ENCODE measurements around the gene CAMTA1. TPM values are rescaled to one million over a fixed set of nuclear protein-coding genes. Genes with fewer than 3 reads are reported as not detected.

CAMTA1 gene
- total and polyA plus RNA-seq, 4 donors = 90.5 to 236 (median 195) TPM

DNA sequence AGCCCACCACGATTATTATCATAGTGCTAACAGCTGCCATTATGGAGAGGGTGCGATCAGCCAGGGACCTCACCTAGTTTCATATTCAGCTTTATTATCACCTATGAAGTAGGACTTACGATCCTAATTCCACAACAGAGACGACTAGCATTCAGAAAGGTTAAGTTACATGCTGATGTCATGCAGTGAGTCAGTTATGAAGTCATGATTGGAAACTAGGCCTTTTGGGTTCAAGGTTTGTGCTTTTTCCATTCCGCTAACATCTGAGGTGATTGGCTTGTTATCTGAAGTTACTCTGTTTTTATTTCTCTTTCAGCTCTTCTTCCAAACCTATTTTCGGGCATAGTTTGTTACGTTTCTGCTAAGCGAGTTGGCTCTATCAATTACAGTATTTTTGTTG, 251.1 kb downstream of the CAMTA1 start:
- H3K4me1 ChIP-seq (ENCODE audit: control insufficient read depth, insufficient read depth, low read length) = peaks cover 17% of the 10 kb centered on the region
- DNase-seq (ENCODE audit: low read depth in 4 of 6, low spot score in 6 of 6) = no peak
- H3K4me3 ChIP-seq (ENCODE audit: low read depth, low read length) = no peak overlapping the region
- H3K36me3 ChIP-seq (ENCODE audit: control insufficient read depth, insufficient read depth, low read length) = no peaks in the 10 kb centered on the region
- H3K9me3 ChIP-seq (ENCODE audit: control insufficient read depth, insufficient read depth, low read length) = peaks cover 5% of the 10 kb centered on the region
- H3K27me3 ChIP-seq (ENCODE audit: control insufficient read depth, insufficient read depth, low read length) = no peaks in the 10 kb centered on the region
- WGBS (ENCODE audit: insufficient coverage) = 79% methylated on average over 4 of the region's 8 CpGs
- H3K27ac ChIP-seq (ENCODE audit: low read depth, low read length) = no peak overlapping the region

DNA sequence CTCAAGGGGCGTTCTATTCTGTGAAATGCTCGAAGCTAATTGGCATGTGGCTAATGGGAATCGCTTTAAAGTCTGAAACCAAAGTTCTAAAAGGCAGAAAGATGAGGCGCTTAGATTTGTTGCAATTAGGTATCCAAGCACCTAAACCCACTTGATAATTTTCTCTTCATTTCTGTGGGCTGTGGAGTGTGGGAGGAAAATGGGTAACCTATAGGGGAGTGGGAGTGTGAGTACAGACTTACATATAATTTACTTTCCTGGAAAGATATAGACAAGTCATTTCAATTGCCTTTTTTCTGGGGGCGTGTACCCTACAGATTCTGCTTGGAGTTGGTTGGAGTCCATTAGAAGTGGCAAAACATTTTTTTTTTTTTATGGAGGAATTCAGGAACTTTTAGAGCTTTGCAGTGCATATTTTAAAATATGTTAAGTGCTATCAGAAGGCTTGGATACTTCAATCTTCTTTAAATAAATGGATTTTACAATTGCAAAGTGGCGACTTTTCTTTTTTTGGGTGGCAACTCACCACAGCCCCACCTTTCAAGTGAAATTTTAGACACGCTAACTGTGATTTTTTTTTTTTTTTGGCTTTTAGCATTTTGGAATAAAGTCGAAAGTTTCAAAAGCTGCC, 254.5 kb downstream of the CAMTA1 start:
- 70% methylated on average over 2 of the region's 8 CpGs for WGBS (ENCODE audit: insufficient coverage)
- H3K4me3 ChIP-seq (ENCODE audit: low read depth, low read length) = no peak overlapping the region
- H3K27ac ChIP-seq (ENCODE audit: low read depth, low read length) = no peak overlapping the region
- no peaks in the 10 kb centered on the region for H3K36me3 ChIP-seq (ENCODE audit: control insufficient read depth, insufficient read depth, low read length)
- peak in 1 of 6 donors; percentile 45 for DNase-seq (ENCODE audit: low read depth in 4 of 6, low spot score in 6 of 6)
- H3K27me3 ChIP-seq (ENCODE audit: control insufficient read depth, insufficient read depth, low read length) = no peaks in the 10 kb centered on the region
- no peaks in the 10 kb centered on the region for H3K9me3 ChIP-seq (ENCODE audit: control insufficient read depth, insufficient read depth, low read length)
- peaks cover 42% of the 10 kb centered on the region for H3K4me1 ChIP-seq (ENCODE audit: control insufficient read depth, insufficient read depth, low read length)

DNA sequence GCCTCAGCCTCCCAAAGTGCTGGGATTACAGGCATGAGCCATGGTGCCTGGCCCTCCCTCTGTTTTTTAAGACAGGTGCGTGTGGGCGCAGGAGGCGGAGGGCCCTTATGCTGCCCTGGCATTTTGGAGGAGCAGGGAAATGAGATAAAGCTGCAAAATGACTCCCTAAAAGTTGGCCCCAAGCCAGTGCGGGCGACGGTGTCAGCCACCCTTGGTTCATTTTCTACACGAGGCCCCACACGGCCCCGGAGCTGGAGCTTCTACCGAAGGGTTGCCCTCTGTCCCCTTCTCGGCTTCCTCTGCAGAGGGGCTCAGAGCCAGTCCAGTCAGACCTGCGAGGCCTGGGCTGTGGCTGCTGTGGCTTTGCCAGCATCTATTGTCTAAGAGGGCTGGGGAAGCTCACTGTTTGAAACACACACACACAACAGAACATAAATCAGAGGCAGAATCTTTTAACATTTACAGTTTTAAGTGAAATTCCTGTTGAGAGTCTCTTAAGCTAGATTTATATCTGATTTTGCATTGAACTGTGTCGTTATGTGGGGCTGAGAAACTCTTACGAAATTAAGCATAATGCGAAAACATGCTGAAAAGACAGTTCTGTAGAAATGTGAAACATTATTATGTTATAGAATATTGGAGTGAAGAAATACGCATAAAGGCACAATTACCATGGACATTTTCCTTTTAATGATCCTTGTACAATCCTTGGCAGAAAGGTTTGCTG, 255.9 kb downstream of the CAMTA1 start:
- Histone ChIP-seq H3K4me3 (ENCODE audit: low read depth, low read length) (no peak overlapping the region), H3K27me3 (ENCODE audit: control insufficient read depth, insufficient read depth, low read length) (no peaks in the 10 kb centered on the region), H3K27ac (ENCODE audit: low read depth, low read length) (no peak overlapping the region), H3K9me3 (ENCODE audit: control insufficient read depth, insufficient read depth, low read length) (no peaks in the 10 kb centered on the region), H3K4me1 (ENCODE audit: control insufficient read depth, insufficient read depth, low read length) (peaks cover 43% of the 10 kb centered on the region), H3K36me3 (ENCODE audit: control insufficient read depth, insufficient read depth, low read length) (no peaks in the 10 kb centered on the region)
- 56% methylated on average over 14 of the region's 16 CpGs for WGBS (ENCODE audit: insufficient coverage)
- peak in 1 of 6 donors; percentile 81 for DNase-seq (ENCODE audit: low read depth in 4 of 6, low spot score in 6 of 6)

DNA sequence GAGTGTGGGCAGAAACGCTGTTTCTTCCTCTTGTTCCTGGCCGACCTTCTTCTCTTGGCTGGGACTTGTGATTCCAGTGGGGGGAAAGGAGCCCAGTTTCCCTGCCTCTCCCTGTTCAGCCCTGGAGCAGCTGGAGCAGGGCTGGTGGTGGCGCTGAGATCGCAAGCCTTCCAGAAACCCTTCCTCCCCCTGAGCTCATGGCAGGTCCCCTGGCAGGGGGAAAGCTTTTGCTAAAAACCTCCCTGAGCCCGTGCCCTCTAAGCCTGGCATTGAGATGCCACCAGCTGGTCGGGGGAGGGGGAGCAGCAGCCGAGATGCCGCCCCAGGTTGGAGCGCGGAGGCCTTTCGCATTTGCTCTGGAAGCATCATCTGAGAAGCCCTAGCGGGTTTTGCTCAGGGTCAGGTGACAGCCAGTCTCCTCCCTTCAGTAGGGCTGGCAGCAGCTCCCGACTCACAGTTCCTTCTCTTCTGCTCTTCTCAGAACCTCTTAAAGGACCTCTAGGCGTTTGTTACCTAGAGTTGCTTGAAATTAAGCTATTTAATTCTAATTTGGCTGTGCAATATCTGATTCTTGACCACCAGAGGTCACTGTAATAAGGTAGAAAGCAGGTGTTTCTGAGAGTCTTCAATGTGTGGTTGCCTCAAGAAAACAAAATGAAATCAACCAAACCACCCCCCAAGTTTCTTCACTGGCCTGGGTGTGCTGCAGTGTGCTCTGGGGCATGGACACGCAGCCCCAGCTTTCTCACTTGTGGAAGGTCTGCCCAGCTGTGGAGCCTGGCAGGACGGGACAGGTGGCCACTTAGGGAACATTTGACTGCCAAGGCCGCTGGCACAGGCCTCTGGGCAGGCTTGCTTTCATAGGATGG, 257.3 kb downstream of the CAMTA1 start:
- peak overlapping the region; percentile 70 for H3K27ac ChIP-seq (ENCODE audit: low read depth, low read length)
- no peak overlapping the region for H3K4me3 ChIP-seq (ENCODE audit: low read depth, low read length)
- H3K36me3 ChIP-seq (ENCODE audit: control insufficient read depth, insufficient read depth, low read length) = no peaks in the 10 kb centered on the region
- H3K27me3 ChIP-seq (ENCODE audit: control insufficient read depth, insufficient read depth, low read length) = no peaks in the 10 kb centered on the region
- peaks cover 40% of the 10 kb centered on the region for H3K4me1 ChIP-seq (ENCODE audit: control insufficient read depth, insufficient read depth, low read length)
- 37% methylated on average over 10 of the region's 17 CpGs for WGBS (ENCODE audit: insufficient coverage)
- no peaks in the 10 kb centered on the region for H3K9me3 ChIP-seq (ENCODE audit: control insufficient read depth, insufficient read depth, low read length)
- DNase-seq (ENCODE audit: low read depth in 4 of 6, low spot score in 6 of 6) = peak in 2 of 6 donors; percentile 78 to 92

DNA sequence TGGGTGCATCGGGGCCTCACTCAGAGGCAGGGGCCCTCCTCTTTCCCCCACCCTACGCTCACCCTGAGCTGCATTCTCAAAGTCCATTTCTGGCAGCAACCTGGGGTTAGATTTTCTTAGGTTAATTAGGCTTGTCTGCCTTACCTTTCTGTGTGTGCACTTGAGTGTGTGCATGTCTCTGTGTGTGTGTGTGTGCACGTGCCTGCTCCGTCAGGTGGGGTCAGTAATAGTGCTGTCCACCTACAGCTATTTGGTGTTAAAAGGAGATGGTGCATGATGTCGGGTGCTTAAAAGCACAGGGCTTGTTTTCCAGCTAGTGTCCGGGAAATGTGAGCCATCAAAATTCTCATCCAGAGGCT, 257.9 kb downstream of the CAMTA1 start:
- no peaks in the 10 kb centered on the region for H3K36me3 ChIP-seq (ENCODE audit: control insufficient read depth, insufficient read depth, low read length)
- 73% methylated on average over 4 of the region's 6 CpGs for WGBS (ENCODE audit: insufficient coverage)
- H3K4me3 ChIP-seq (ENCODE audit: low read depth, low read length) = no peak overlapping the region
- H3K9me3 ChIP-seq (ENCODE audit: control insufficient read depth, insufficient read depth, low read length) = no peaks in the 10 kb centered on the region
- DNase-seq (ENCODE audit: low read depth in 4 of 6, low spot score in 6 of 6) = no peak
- H3K27me3 ChIP-seq (ENCODE audit: control insufficient read depth, insufficient read depth, low read length) = no peaks in the 10 kb centered on the region
- peaks cover 40% of the 10 kb centered on the region for H3K4me1 ChIP-seq (ENCODE audit: control insufficient read depth, insufficient read depth, low read length)
- no peak overlapping the region for H3K27ac ChIP-seq (ENCODE audit: low read depth, low read length)

DNA sequence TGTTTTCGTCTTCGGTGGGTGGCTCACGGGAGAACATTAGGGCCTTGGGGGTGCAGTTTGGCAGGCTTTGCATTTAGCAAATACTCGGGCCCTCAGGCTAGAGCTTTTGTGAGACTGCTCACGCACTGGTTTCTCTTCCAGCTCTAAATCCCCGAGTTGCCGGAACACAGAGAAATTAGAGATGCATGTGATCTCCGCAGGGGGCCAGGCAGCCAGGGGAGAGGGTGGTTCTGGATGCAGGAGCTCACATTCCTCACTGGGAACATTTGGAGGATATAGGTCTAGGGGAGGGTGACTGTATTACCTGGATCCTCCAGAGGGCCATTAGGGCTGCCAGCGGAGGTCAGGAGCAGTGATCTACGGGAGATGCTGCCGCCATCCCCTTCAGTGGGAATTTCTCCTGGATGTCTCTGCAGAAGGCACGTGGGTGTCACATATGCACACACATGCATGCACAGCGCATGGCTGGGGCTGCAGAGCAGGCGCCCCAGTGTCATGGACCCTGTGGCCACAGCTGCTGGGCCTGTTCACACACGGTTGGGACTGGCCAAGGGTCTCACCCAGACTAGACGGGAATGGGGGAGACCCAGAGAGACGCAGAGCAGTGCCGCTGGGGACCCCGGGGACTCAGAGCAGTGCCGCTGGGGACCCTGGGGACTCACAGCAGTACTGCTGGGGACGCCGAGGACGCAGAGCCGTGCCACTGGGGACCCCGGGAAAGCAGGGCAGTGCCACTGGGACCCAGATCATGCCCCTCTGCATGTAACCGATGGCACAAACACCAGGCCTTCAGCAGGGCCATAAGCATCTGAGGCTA, 258.7 kb downstream of the CAMTA1 start:
- H3K9me3 ChIP-seq (ENCODE audit: control insufficient read depth, insufficient read depth, low read length) = no peaks in the 10 kb centered on the region
- peak in 1 of 6 donors; percentile 79 for DNase-seq (ENCODE audit: low read depth in 4 of 6, low spot score in 6 of 6)
- H3K27ac ChIP-seq (ENCODE audit: low read depth, low read length) = no peak overlapping the region
- peaks cover 41% of the 10 kb centered on the region for H3K4me1 ChIP-seq (ENCODE audit: control insufficient read depth, insufficient read depth, low read length)
- no peaks in the 10 kb centered on the region for H3K27me3 ChIP-seq (ENCODE audit: control insufficient read depth, insufficient read depth, low read length)
- 70% methylated on average over 26 of the region's 26 CpGs for WGBS (ENCODE audit: insufficient coverage)
- no peaks in the 10 kb centered on the region for H3K36me3 ChIP-seq (ENCODE audit: control insufficient read depth, insufficient read depth, low read length)
- no peak overlapping the region for H3K4me3 ChIP-seq (ENCODE audit: low read depth, low read length)

DNA sequence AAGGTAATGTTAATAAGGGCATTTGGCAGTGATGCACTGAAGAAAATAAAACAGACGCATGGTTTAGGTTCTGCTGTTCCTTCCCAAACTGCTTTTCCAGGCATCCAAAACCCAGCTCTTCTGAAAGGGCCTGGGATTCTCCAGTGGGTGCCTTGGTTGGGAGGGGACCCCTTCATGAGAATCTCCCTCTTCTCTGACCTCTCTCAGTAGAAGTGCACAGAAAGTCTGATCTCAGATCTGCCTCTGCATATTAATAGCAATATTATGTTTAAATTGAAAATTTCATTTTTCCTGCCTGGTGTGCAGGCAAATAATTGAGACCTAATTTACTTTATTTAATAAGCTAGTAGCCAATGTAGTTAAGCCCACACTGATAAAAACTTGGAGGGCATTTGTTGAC, 260.6 kb downstream of the CAMTA1 start:
- no peaks in the 10 kb centered on the region for H3K9me3 ChIP-seq (ENCODE audit: control insufficient read depth, insufficient read depth, low read length)
- no peaks in the 10 kb centered on the region for H3K27me3 ChIP-seq (ENCODE audit: control insufficient read depth, insufficient read depth, low read length)
- whole genome bisulfite sequencing (ENCODE audit: insufficient coverage) = no CpG with 5 or more reads among the region's 1 CpG
- no peak for DNase-seq (ENCODE audit: low read depth in 4 of 6, low spot score in 6 of 6)
- H3K4me1 ChIP-seq (ENCODE audit: control insufficient read depth, insufficient read depth, low read length) = peaks cover 49% of the 10 kb centered on the region
- no peaks in the 10 kb centered on the region for H3K36me3 ChIP-seq (ENCODE audit: control insufficient read depth, insufficient read depth, low read length)
- no peak overlapping the region for H3K27ac ChIP-seq (ENCODE audit: low read depth, low read length)
- H3K4me3 ChIP-seq (ENCODE audit: low read depth, low read length) = no peak overlapping the region

DNA sequence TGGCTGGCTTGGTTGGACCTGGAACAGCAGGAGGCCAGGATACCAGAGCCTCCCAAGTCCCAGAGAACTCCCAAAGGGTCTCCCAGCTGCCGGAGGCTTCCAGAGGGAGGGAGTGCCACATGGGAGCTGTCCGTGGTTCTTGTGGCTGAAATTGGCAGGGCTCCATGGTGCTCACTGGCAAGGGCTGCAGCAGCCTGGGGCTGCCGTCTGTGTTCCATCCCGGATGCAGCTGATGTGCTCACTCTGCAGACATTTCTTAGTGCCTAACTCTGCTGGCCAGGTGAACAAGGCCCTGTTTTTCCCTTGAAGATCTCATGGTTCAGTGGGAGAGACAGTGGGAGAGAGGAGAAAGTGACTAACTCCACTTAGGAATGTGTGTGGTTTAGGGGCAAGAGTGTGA, 261.1 kb downstream of the CAMTA1 start:
- H3K27ac ChIP-seq (ENCODE audit: low read depth, low read length) = no peak overlapping the region
- H3K9me3 ChIP-seq (ENCODE audit: control insufficient read depth, insufficient read depth, low read length) = no peaks in the 10 kb centered on the region
- 33% methylated on average over 4 of the region's 4 CpGs for WGBS (ENCODE audit: insufficient coverage)
- peaks cover 50% of the 10 kb centered on the region for H3K4me1 ChIP-seq (ENCODE audit: control insufficient read depth, insufficient read depth, low read length)
- H3K36me3 ChIP-seq (ENCODE audit: control insufficient read depth, insufficient read depth, low read length) = no peaks in the 10 kb centered on the region
- no peaks in the 10 kb centered on the region for H3K27me3 ChIP-seq (ENCODE audit: control insufficient read depth, insufficient read depth, low read length)
- peak in 2 of 6 donors; percentile 65 to 69 for DNase-seq (ENCODE audit: low read depth in 4 of 6, low spot score in 6 of 6)
- H3K4me3 ChIP-seq (ENCODE audit: low read depth, low read length) = no peak overlapping the region

DNA sequence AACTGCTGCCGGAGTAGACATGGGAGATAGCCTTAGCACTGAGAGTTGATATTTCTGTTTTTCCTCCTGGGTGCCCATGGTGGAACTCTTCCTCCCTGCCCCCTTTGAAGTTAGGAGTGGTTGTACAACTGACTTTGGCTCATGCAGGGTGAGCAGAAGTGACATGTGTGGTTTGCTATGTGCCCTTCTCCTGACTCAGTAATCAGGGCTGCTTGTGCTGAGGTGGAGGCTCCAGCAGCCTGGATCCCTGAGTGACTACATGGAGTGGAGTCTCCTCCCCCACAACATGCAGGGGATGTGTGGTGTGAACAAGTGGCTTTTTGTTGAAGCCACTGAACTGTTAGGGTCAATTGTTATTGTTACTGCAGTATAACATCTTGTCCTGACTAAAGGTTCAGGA, 261.6 kb downstream of the CAMTA1 start:
- no peaks in the 10 kb centered on the region for H3K27me3 ChIP-seq (ENCODE audit: control insufficient read depth, insufficient read depth, low read length)
- 100% methylated on average over 1 of the region's 1 CpG for WGBS (ENCODE audit: insufficient coverage)
- H3K4me1 ChIP-seq (ENCODE audit: control insufficient read depth, insufficient read depth, low read length) = peaks cover 55% of the 10 kb centered on the region
- DNase-seq (ENCODE audit: low read depth in 4 of 6, low spot score in 6 of 6) = no peak
- H3K4me3 ChIP-seq (ENCODE audit: low read depth, low read length) = no peak overlapping the region
- no peaks in the 10 kb centered on the region for H3K36me3 ChIP-seq (ENCODE audit: control insufficient read depth, insufficient read depth, low read length)
- H3K9me3 ChIP-seq (ENCODE audit: control insufficient read depth, insufficient read depth, low read length) = no peaks in the 10 kb centered on the region
- H3K27ac ChIP-seq (ENCODE audit: low read depth, low read length) = no peak overlapping the region
